Head of caudate nucleus (tissue), 42 donors: ENCODE results near the gene FBXL4.
A peak's percentile ranks its signal among the peaks of the same experiment; 100 is the strongest.

ENCODE experiments used
- DNase-seq, 42 donors: peaks; one replicate each; pipeline versions ENCODE4 v3.0.0 to v3.0.0-alpha.2; 2020 to 2021; ENCODE audit warnings: mixed read lengths in 7 of 42
- intact Hi-C: fragments of 100-400 bp; cut with DNase I; formaldehyde crosslinking; loops from one replicate; pipeline ENCODE4 v1.15.0; 2022

Gene FBXL4

GRCh38 chr6:98947411-98948292, at the start of gene FBXL4:
Gene FBXL4 (minus strand): TSS chr6:98947946. CDS start chr6:98926988, 20,958 bp downstream.
- intact Hi-C loops = no loop called here
- peak; percentile 70 to 95 (median 86) for DNase-seq

- no peak for DNase-seq
Measured at GRCh38 chr6:98995116-98995515, 47.4 kb upstream of the FBXL4 start.

GRCh38 chr6:98992535-98992934, 44.8 kb upstream of the FBXL4 start:
- DNase-seq = no peak
- intact Hi-C loops = no loop called here

More at GRCh38 chr6:98995116-98995515, 47.4 kb upstream of the FBXL4 start:
- intact Hi-C loops = no loop called here

GRCh38 chr6:98986071-98986615, 38.4 kb upstream of the FBXL4 start:
- intact Hi-C loops = no loop called here
- DNase-seq = no peak

- DNase-seq = no peak
- intact Hi-C loops = no loop called here
Measured at GRCh38 chr6:98985391-98985790, 37.6 kb upstream of the FBXL4 start.

- no peak for DNase-seq
- intact Hi-C loops = no loop called here
Measured at GRCh38 chr6:98984121-98984520, 36.4 kb upstream of the FBXL4 start.

GRCh38 chr6:98981473-98981872, 33.7 kb upstream of the FBXL4 start:
- intact Hi-C loops = no loop called here
- no peak for DNase-seq

- intact Hi-C loops = no loop called here
- DNase-seq = no peak
Measured at GRCh38 chr6:98980819-98981218, 33.1 kb upstream of the FBXL4 start.

- intact Hi-C loops = no loop called here
- peak in 9 of 42 donors; percentile 3 to 45 (median 10) for DNase-seq
Measured at GRCh38 chr6:98977671-98978292, 30.0 kb upstream of the FBXL4 start.

GRCh38 chr6:98976674-98977385, 29.1 kb upstream of the FBXL4 start:
- peak in 5 of 42 donors; percentile 1 to 50 (median 26) for DNase-seq
- intact Hi-C loops = no loop called here

- intact Hi-C loops = no loop called here
- DNase-seq = no peak
Measured at GRCh38 chr6:98975421-98975820, 27.7 kb upstream of the FBXL4 start.

GRCh38 chr6:98974309-98974708, 26.6 kb upstream of the FBXL4 start:
- no peak for DNase-seq
- intact Hi-C loops = no loop called here

- DNase-seq = no peak
- intact Hi-C loops = no loop called here
Measured at GRCh38 chr6:98973571-98973970, 25.8 kb upstream of the FBXL4 start.

GRCh38 chr6:98971303-98971702, 23.6 kb upstream of the FBXL4 start:
- intact Hi-C loops = no loop called here
- DNase-seq = no peak

GRCh38 chr6:98970469-98970868, 22.7 kb upstream of the FBXL4 start:
- intact Hi-C loops = no loop called here
- no peak for DNase-seq

- no peak for DNase-seq
Measured at GRCh38 chr6:98967616-98968015, 19.9 kb upstream of the FBXL4 start.

GRCh38 chr6:98959631-98960030, 11.9 kb upstream of the FBXL4 start:
- no peak for DNase-seq
- intact Hi-C loops = no loop called here

More at GRCh38 chr6:98967616-98968015, 19.9 kb upstream of the FBXL4 start:
- intact Hi-C loops = no loop called here

GRCh38 chr6:98958776-98959175, 11.0 kb upstream of the FBXL4 start:
- intact Hi-C loops = no loop called here
- no peak for DNase-seq

- intact Hi-C loops = no loop called here
- DNase-seq = no peak
Measured at GRCh38 chr6:98957450-98957849, 9.7 kb upstream of the FBXL4 start.

- DNase-seq = no peak
- intact Hi-C loops = no loop called here
Measured at GRCh38 chr6:98949589-98949988, 1.8 kb upstream of the FBXL4 start.
